MCF 10A (cell line): ENCODE results near the gene TCTN2. TPM values are rescaled to one million over a fixed set of nuclear protein-coding genes. Genes with fewer than 3 reads are reported as not detected.

Experiments used
- BruUV-seq: library from RNA; stranded (reverse); fragments of 400-500 nt; replicated peaks from 2 replicates; lab custom pipeline; 2021; lab: Mats Ljungman, UMichigan
- CTCF ChIA-PET: fragments of 300-600 bp; sonication (Branson Sonifier 250); formaldehyde crosslinking; extraction: SDS; loops from one replicate; lab custom pipeline; 2021; ENCODE audit warnings: antibody characterized with exemption, inconsistent platforms; lab: Yijun Ruan, JAX
- POLR2A ChIA-PET: fragments of 300-600, 350-650 bp; sonication (Branson Sonifier 250); formaldehyde crosslinking; extraction: SDS; loops from one replicate; lab custom pipeline; 2020; ENCODE audit warnings: antibody characterized with exemption, inconsistent platforms; lab: Yijun Ruan, JAX
- DNase-seq: peaks from one replicate; pipeline ENCODE4 v3.0.0-alpha.2; 2018; ENCODE audit not compliant: unreplicated experiment
- H3K27ac Mint-ChIP-seq: one replicate; pipeline ENCODE4 v1.8.0; 2022; ENCODE audit warnings: mild to moderate bottlenecking, low read depth, mixed read lengths; ENCODE audit not compliant: unreplicated experiment
- H3K27me3 Mint-ChIP-seq: one replicate; pipeline ENCODE4 v1.8.0; 2022; ENCODE audit warnings: mixed read lengths; ENCODE audit not compliant: insufficient read depth, unreplicated experiment
- H3K36me3 Mint-ChIP-seq: one replicate; pipeline ENCODE4 v1.8.0; 2022; ENCODE audit warnings: mild to moderate bottlenecking, moderate library complexity, mixed read lengths; ENCODE audit not compliant: insufficient read depth, unreplicated experiment
- H3K4me1 Mint-ChIP-seq: one replicate; pipeline ENCODE4 v1.8.0; 2022; ENCODE audit warnings: mixed read lengths; ENCODE audit not compliant: insufficient read depth, unreplicated experiment
- H3K4me3 Mint-ChIP-seq: one replicate; pipeline ENCODE4 v1.8.0; 2022; ENCODE audit warnings: mild to moderate bottlenecking, moderate library complexity, mixed read lengths; ENCODE audit not compliant: unreplicated experiment
- H3K9me3 Mint-ChIP-seq: one replicate; pipeline ENCODE4 v1.8.0; 2022; ENCODE audit warnings: mixed read lengths; ENCODE audit not compliant: unreplicated experiment
- CTCF ChIP-seq: fragments of 200-600 bp; IDR thresholded peaks from one replicate; pipeline ENCODE4 v1.8.0; 2022; ENCODE audit warnings: antibody characterized with exemption, mild to moderate bottlenecking; ENCODE audit not compliant: unreplicated experiment
- intact Hi-C: fragments of 100-400 bp; cut with micrococcal nuclease; formaldehyde crosslinking; loops from 2 replicates; pipeline ENCODE4 v1.14.1; 2022
- total RNA-seq: library from RNA; stranded (reverse); gene quantifications from 2 replicates; pipeline ENCODE4 v1.2.3, GENCODE V29; 2022

Gene TCTN2
- total RNA-seq, 1 experiment from 2014 or later: 5.0 TPM

- no TSS peak for BruUV-seq
- no peak for TF ChIP-seq CTCF
- H3K4me1 Mint-ChIP-seq: no peaks in the 10 kb centered on the region
- H3K27me3 Mint-ChIP-seq: no peaks in the 10 kb centered on the region
- intact Hi-C loops: no loop called here
- CTCF ChIA-PET: interaction anchor here (0.7 kb wide), 1 partner anchor 457 kb away, joined by 3 read pairs; no protein-coding TSS in a partner anchor
- POLR2A ChIA-PET: no interaction called here
- peaks cover 100% of the 10 kb centered on the region for H3K36me3 Mint-ChIP-seq
- no peak overlapping the region for H3K27ac Mint-ChIP-seq
- no peaks in the 10 kb centered on the region for H3K9me3 Mint-ChIP-seq
- DNase-seq: no peak
- H3K4me3 Mint-ChIP-seq: no peak overlapping the region
Observed at GRCh38 chr12:123648401-123648800, 22.5 kb upstream of the TCTN2 start.

GRCh38 chr12:123654129-123654701 lies 16.7 kb upstream of the TCTN2 start:
- Mint-ChIP-seq H3K27me3 (no peaks in the 10 kb centered on the region), H3K9me3 (no peaks in the 10 kb centered on the region), H3K4me1 (peaks cover under 1% of the 10 kb centered on the region), H3K4me3 (no peak overlapping the region), H3K36me3 (peaks cover 85% of the 10 kb centered on the region), H3K27ac (no peak overlapping the region)
- ChIA-PET POLR2A (no interaction called here), CTCF (no interaction called here)
- intact Hi-C loops: no loop called here
- BruUV-seq: no TSS peak
- no peak for TF ChIP-seq CTCF
- no peak for DNase-seq

GRCh38 chr12:123655420-123655819 lies 15.5 kb upstream of the TCTN2 start:
- H3K4me3 Mint-ChIP-seq: no peak overlapping the region
- ChIA-PET CTCF (interaction anchor here (0.7 kb wide), 1 partner anchor 534 kb away, joined by 3 read pairs; no protein-coding TSS in a partner anchor), POLR2A (interaction anchor here (1.1 kb wide), 1 partner anchor 9 kb away, joined by 3 read pairs; no protein-coding TSS in a partner anchor)
- no peaks in the 10 kb centered on the region for H3K9me3 Mint-ChIP-seq
- no peaks in the 10 kb centered on the region for H3K27me3 Mint-ChIP-seq
- no peak overlapping the region for H3K27ac Mint-ChIP-seq
- intact Hi-C loops: no loop called here
- peaks cover 6% of the 10 kb centered on the region for H3K4me1 Mint-ChIP-seq
- DNase-seq: no peak
- no TSS peak for BruUV-seq
- no peak for TF ChIP-seq CTCF
- H3K36me3 Mint-ChIP-seq: peaks cover 73% of the 10 kb centered on the region

- no TSS peak for BruUV-seq
Observed at GRCh38 chr12:123656392-123656791, 14.5 kb upstream of the TCTN2 start.

More at GRCh38 chr12:123656392-123656791, 14.5 kb upstream of the TCTN2 start:
- Mint-ChIP-seq H3K27me3 (no peaks in the 10 kb centered on the region), H3K4me1 (peaks cover 6% of the 10 kb centered on the region), H3K36me3 (peaks cover 66% of the 10 kb centered on the region), H3K9me3 (no peaks in the 10 kb centered on the region), H3K4me3 (no peak overlapping the region), H3K27ac (no peak overlapping the region)
- ChIA-PET POLR2A (no interaction called here), CTCF (interaction anchor here (0.6 kb wide), 1 partner anchor 365 kb away, joined by 3 read pairs; no protein-coding TSS in a partner anchor)
- no peak for DNase-seq
- intact Hi-C loops: no loop called here
- no peak for TF ChIP-seq CTCF
